GM23248 (cell line): ENCODE measurements around the gene NPIPA8.
"Not testable (repeated sequence)": the region's sequence is repeated elsewhere in the genome, so short reads cannot be mapped to it uniquely, and the experiment has no call there.

ENCODE experiments used
- EZH2 ChIP-seq: fragments of 200-600 bp; sonication (generic); IDR thresholded peaks from 2 replicates; pipeline ENCODE4 v1.6.1; 2018; ENCODE audit warnings: antibody characterized with exemption, mild to moderate bottlenecking; ENCODE audit not compliant: insufficient read depth, poor library complexity, severe bottlenecking
- EZH2phosphoT487 ChIP-seq: fragments of 200-600 bp; sonication (generic); IDR thresholded peaks from 2 replicates; pipeline ENCODE4 v1.6.1; 2018; ENCODE audit warnings: antibody characterized with exemption, moderate library complexity, mild to moderate bottlenecking, low read depth; ENCODE audit not compliant: insufficient read depth

DNA sequence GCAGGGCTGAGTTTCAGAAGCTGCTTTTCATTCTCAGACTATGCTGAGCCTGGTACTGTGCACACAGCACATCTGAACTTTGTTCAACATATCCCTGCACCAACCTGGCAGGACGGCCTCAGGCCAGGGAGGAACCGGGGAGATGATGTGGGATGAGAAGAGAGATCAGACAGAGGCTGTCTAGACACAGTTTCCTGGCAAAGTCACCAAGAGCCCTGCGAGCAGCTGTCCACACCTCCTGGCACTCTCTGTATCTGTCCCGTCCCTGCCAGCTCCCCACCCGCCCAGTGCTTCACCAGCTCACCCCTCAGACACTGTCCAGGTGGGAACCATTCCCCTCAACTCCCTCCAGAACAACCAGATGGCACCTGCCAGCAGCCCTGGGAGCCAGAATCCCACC, 42.2 kb downstream of the NPIPA8 start:
- TF ChIP-seq EZH2, EZH2phosphoT487: not testable (repeated sequence)
